HG02678 (cell line): ENCODE measurements around the gene TMEM107.
"Not testable (repeated sequence)": the region's sequence is repeated elsewhere in the genome, so short reads cannot be mapped to it uniquely, and the experiment has no call there.

Experiments
- ATAC-seq: cut with Tn5 transposase; IDR thresholded peaks from one replicate; pipeline ENCODE4 v1.9.1; 2021; ENCODE audit warnings: mild to moderate bottlenecking, moderate library complexity; ENCODE audit not compliant: unreplicated experiment

Gene TMEM107

DNA sequence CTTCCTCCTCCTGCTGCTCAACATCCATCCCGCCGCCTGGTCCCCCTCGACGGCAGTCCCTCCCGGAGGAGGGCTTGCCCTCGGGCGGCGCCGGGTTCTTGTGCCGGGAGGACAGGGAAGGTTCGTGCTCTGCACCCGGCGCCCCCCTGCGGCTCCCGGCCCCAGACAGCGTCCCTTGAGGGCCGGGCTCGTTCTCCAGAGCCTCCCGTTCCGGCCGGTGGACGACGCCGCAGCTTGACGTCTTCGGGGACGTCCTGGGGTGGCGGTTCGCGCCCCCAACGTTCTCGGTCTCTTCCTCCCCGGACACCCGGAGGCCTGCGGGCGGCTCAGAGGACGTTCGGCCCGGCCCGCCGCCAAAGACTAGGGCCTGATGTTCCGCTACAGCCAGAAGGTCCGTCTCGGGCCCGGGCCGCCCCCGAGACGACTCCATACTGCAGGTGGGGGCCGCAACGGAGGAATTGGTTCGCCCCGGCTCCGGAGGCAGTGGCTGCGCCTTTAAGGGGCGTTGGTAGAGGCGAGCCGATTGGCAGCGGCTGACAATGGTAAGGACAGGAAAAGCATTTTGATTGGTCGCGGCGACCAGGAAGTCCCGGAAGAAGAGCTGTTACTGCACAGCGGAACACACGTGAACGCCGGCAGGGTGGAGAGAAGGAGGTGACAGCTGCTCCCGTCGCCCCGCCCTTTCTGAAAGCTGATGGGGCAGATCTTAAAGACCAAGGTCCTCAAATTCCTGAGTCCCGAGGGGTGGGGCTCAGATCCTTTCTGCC, 13.7 kb upstream of the TMEM107 start, which contains the start of gene BORCS6:
Gene BORCS6, minus strand, starts transcription at position 470 of the 767 bp plus-strand sequence. Its CDS starts 40 bp downstream, at position 430.
- ATAC-seq, result peak; percentile 60

GRCh38 chr17:8189041-8189710, 13.0 kb upstream of the TMEM107 start:
- ATAC-seq, result no peak

DNA sequence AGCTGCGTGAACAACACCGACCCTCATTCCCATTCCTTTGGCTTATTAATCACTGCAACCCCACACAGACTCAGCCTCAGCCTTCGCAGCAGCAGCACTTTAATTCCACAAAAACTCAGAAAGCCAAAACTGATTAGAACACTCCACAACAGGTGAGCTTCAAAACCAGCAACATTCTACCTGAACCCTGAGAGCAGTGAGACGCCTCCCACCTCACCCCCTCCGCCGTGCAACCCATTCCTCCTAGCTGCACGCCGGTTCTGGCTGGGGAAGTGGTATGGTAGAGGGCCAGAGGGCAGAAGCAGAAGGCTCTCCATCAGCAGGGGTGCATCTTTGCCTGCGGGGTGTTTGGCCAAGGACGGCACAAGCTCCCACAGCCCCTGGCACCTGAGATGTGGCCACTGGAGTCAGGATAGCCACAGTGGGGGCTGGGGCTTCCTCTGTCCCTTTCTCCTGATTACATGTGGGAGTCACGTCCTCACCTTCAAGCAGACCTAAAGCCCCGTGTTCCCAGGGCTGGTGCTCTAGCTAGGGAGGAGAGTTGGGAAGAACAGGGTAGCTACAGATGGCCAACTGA, 12.2 kb upstream of the TMEM107 start:
- ATAC-seq, result no peak

GRCh38 chr17:8187517-8188262, 11.5 kb upstream of the TMEM107 start:
- ATAC-seq, result peak; percentile 14

GRCh38 chr17:8186787-8187516, 10.8 kb upstream of the TMEM107 start:
- peak; percentile 25 for ATAC-seq

DNA sequence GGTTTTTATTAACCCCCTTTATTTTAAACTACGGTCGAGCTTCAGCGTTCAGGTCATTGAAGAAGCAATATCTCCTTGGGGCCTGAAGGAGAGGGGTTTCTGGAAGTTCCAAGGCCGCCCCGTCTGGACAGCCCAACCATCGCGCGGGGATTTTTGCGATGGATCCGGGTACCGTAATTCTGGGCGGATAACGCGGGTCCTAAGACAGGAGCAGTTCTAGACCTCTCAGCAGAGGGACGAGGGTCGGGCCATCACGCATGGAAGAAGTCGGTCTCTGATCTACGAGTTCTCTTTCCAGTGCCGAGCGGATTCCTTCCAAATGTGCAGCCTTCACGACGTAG, 10.2 kb upstream of the TMEM107 start:
- no peak for ATAC-seq

DNA sequence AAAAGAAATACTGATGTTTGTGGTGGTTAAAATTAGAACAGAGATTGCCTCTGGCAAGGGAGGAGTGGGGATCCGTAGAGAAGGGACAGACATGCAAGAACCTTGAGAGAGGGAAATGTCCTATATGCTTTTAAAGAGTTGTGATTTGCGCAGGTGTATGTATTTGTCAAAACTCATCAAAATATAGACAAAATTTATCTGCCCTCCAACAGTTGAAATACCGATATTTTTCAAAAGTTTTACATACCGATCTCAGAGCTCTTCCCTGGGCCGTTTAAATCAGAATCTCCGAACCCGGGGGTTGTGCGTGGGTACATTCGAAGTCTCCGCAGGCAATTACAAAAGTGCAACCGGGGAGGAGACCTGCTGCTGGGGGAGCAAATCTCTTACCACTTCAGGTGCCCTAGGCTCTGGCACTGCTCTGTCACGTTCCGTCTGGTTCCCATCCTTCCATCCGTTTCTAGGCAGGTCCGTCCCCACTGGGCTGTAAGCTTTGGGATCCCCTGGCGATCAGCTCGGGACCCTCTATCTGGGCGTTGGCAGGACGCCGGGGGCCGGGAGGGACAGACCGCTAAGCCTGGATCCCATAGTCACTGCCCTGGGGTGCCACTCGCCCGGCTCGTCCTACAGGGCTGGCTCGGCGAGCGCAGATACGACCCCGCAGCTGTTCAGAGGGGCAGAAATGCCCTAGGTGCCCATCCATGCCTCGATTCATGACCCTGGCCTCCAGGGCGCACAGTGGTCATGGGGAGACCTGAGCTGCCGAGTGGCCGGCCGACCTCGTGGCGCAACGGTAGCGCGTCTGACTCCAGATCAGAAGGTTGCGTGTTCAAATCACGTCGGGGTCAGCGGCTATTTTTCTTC, 9.6 kb upstream of the TMEM107 start:
- ATAC-seq, result no peak

GRCh38 chr17:8176998-8177731, 985 bp upstream of the TMEM107 start:
- ATAC-seq, result no peak

DNA sequence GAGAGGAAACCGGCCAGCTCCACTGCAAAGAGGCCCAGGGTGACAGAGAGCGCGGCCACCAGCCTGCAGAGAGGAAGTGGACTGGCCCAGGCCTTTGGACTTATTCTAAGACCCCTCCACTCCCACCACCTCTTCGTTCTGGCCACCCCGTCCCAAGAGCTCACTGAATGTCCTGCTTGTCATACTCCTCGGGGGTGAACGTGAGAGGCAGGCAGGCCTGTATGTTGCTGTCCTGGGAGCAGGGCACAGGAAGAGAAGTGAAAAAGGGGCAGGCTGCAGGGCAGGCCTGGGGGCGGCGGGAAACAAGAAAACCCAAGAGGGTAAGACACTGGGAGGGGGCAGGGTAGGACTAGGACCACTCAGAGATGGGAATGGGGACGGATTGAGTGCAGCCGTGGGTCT, 384 bp downstream of the TMEM107 start:
- no peak for ATAC-seq

GRCh38 chr17:8173871-8174322, 2.3 kb downstream of the TMEM107 start:
- ATAC-seq, result no peak

- peak; percentile 70 for ATAC-seq
Observed at GRCh38 chr17:8173056-8173870, 2.9 kb downstream of the TMEM107 start.

GRCh38 chr17:8170186-8170585, 6.0 kb downstream of the TMEM107 start:
- ATAC-seq, result not testable (repeated sequence)

GRCh38 chr17:8167526-8167925, 8.7 kb downstream of the TMEM107 start:
- no peak for ATAC-seq

GRCh38 chr17:8166731-8167130, 9.4 kb downstream of the TMEM107 start:
- ATAC-seq, result no peak

GRCh38 chr17:8164815-8165131, 11.4 kb downstream of the TMEM107 start:
- no peak for ATAC-seq

DNA sequence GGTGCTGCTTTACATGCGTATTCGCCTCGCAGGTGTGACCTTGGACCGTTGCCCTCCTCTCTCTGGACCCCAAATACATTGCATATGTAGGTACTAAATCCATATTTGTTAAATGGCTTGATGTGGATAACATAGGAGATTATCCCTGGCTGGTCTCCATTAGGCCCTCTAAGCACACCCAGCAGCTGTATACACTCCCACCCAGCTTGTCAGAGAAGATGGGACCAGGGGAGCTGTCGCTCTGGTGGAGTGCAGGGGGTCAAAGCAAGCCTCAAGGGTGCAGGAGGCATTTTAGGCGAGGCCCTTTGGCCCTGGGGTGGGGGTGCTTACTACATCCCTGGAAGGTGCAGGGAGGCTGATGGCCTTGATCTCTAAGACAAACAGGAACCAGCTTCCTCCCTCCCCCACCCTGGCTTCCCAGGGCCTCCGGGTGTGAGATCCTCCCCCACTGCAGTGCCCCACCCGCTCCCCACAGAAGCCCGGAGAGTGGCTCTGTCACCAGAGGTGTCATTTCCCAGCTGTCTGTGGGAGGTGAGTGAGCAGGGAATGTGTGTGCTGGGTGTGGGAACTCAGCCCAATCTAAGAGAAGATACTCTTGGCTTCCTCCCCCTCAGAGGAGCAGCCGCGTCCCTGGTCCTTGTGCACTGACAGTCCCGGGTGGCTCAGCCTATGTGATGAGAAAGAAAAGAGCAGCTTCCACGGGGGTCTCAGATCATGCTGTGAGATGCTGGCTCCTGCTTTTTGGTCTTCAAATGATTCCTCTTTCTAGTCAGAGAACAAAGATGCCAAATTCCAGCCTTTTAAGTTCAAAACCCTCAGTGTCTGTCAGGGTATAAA, 12.0 kb downstream of the TMEM107 start:
- no peak for ATAC-seq
